ENCODE results near the gene RABEPK.
"Not testable (repeated sequence)": the region's sequence is repeated elsewhere in the genome, so short reads cannot be mapped to it uniquely, and the experiment has no call there.

The RABEPK gene

DNA sequence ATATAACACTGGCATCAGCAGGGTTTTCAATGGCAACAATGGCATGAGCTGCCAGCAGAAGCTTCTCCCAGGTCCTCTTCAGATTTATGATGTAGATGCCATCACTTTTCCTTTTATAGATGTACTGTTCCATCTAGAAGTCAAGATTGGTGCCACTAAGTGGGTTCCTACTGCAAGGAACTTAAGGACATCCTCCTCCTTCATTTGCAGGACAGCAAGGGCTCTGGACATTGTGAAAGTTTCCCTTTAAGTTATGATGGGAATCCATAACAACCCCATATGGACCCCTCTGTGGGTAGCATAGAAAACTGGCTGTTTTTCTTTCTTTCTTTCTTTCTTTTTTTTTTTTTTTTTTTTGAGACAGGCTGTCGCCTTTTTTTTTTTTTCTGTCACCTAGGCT lies 4.8 kb upstream of the RABEPK start:
- not testable (repeated sequence) for DNase-seq

DNA sequence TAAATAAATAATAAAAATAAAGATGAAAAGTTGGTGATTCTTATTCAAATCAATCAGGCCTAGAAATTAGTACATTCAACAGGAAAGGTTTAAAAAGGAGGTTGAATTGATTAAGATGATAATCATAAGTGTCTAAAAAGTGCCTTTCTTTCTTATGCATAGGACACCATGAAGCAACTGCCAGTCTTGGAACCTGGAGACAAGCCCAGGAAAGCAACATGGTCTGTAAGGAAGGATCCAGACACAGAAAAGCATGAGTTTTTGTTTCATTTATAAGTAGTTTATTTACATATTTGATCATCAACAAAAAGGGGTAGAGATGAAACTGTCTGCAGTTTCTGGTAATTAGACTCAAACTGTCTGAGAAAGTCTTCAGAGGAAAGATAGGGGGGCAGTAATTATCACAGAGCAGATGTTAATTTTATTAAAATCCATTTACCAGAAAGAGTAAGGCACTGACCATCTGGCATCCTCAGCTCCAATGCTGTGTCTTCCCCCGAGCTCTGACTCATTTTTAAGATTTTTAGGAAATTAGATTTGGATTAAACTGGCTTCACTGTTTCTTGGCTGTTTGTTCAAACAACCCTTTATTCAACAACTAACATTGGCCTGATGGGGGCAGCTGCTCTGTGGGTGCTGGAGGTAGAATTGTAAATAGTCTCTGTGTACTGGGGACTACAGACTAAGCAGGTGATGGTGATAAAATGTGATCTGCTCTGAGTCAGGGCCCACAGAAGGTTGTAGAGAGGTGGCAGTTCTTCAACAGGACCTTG lies 2.7 kb downstream of the RABEPK start:
- DNase-seq = no peak

DNA sequence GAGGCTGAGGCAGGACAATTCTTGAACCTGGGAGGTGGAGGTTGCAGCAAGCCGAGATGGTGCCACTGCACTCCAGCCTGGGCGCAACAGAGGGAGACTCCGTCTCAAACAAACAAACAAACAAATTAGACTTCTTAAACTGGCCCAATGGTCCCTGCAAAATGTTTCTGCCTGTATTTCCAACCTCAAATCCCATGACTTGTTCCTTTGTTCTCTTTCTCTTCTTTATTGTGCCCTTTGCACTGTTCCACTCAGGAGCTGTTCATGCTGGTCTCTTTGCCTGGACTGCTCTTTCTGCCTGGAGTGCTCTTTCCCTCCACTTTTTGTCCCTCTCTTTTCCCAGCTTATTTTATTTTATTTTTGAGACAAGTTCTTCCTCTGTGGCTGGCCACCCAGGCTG lies 4.1 kb downstream of the RABEPK start:
- no peak for DNase-seq

DNA sequence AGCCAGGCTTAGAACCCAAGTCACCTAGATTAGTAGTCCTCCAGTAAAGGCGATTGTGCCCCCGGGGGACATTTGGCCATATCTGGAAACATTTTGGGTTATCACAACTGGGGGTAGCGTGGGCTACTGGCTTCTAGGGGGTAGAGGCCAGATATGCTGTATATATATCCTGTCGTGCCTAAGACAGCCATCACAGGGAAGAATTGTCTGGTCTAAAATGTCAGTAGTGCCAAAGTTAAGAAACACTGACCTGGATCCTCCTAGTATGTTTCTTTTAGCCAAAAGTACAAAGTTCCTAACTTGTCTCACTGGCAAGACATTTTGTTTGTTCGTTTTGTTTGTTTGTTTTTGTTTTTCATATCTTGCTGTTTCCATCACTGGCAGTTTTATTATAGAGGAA lies 13.8 kb downstream of the RABEPK start:
- DNase-seq = no peak

DNA sequence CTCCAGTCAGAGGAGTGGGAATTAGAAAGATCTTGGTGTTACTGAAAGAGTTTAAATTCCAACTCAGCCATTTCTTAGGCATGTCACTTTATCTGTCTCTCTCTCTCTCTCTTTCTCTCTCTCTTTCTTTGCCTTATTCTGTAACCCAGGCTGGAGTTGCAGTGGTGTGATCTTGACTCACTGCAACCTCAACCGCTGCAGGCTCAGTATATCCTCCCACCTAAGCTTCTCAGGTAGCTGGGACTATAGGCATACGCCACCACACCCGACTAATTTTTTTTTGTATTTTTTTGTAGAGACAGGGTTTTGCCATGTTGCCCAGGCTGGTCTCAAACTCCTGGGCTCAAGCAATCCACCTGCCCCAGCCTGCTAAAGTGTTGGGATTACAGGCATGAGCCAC lies 18.3 kb downstream of the RABEPK start:
- DNase-seq = no peak

DNA sequence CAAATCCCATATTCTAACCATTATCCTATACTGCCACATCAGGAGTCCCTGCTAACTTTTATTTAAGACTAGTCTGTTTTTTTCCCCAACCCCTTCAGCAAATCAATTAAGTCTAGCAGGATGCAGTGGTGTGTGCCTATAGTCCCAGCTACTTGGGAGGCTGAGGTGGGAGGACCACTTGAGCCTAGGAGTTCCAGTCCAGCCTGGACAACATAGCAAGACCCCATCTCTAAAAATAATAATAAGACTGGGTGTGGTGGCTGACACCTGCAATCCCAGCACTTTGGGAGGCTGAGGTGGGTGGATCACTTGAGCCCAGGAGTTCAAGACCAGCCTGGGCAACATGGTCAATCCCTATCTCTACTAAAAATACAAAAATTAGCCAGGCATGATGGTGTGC lies 24.5 kb downstream of the RABEPK start:
- not testable (repeated sequence) for DNase-seq

DNA sequence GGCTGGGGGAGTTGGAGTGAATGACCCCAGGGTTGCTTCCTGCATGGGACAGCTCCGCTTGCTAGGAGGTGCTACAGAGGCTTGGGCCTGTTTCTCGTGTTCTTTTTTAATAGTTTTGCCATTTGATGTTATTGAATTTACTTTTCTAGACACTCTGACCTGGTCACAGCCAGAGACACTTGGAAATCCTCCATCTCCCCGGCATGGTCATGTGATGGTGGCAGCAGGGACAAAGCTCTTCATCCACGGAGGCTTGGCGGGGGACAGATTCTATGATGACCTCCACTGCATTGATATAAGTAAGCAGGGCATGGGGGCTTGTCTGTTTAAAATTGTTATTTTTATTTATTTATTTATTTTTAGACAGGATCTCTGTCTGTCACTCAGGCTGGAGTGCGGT lies 27.4 kb downstream of the RABEPK start:
- no peak for DNase-seq

DNA sequence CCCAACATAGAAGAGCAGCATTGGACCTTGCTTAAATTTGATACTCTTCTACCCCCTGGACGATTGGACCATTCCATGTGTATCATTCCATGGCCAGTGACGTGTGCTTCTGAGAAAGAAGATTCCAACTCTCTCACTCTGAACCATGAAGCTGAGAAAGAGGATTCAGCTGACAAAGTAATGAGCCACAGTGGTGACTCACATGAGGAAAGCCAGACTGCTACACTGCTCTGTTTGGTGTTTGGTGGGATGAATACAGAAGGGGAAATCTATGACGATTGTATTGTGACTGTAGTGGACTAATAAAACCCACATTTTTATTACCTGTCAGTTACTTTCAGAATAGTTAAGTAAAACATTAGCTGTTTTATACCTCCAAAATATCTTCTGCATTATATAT lies 33.3 kb downstream of the RABEPK start:
- DNase-seq = no peak

DNA sequence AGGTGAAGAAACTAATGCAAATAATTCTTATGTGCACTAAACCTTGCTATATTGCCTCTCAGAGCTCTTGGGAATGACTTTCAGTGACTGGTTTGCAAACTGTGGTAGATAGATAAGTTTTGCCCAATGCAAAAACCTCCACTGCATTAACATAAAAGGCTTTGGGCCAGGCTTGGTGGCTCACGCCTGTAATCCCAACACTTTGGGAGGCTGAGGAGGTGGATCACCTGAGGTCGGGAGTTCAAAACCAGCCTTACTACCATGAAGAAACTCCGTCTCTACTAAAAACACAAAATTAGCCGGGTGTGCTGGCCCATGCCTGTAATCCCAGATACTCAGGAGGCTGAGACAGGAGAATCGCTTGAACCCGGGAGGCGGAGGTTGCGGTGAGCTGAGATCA lies 33.8 kb downstream of the RABEPK start:
- DNase-seq = not testable (repeated sequence)

DNA sequence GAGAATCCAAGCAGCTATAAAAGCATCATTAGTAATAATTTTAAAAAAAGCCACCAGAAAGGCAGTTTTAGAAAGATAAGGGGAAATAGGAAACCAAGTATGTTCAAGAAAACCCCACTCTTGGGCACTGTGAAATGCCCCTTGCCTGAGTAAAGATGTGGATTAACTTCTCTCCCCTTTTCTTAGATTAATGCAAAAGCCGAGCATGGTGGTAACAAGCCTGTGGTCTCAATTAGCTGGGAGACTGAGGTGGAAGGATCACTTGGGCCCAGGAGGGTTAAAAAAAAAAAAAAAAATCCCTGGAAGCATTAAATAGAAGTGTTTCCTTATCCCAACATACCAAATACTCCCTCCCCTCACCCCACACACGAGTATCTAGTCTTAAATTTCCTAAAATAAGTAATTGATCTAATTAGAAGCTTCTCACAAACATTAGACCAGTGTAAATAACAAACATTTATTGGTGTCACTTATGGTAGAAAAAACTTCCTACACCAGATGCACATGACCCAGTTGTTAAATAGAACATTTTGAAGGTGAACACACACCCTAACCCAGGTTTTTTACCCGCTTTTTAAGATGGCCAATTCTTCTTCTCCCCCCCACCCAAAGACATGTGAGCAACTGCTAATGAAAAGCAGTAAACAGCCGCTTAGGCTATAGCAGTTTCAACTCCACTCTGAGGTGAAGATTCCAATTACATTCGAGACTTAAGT lies 35.6 kb downstream of the RABEPK start:
- DNase-seq = no peak

DNA sequence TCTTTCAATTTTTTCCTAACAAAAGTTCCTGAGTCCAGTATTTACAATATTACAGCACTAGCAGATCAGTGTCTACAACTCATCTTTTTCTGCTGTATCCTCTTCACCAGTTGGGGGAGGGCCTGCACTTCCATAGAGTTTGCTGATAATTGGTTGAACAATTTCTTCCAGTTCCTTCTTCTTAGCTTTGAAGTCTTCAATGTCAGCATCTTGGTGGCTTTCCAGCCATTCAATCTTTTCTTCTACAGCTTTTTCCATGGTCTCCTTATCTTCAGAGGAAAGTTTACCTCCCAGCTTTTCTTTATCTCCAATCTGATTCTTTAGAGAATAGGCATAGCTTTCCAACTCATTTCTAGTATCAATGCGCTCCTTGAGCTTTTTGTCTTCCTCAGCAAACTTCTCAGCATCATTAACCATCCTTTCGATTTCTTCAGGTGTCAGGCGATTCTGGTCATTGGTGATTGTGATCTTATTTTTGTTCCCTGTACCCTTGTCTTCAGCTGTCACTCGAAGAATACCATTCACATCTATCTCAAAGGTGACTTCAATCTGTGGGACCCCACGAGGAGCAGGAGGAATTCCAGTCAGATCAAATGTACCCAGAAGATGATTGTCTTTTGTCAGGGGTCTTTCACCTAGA lies 36.3 kb downstream of the RABEPK start:
- DNase-seq = not testable (repeated sequence)

DNA sequence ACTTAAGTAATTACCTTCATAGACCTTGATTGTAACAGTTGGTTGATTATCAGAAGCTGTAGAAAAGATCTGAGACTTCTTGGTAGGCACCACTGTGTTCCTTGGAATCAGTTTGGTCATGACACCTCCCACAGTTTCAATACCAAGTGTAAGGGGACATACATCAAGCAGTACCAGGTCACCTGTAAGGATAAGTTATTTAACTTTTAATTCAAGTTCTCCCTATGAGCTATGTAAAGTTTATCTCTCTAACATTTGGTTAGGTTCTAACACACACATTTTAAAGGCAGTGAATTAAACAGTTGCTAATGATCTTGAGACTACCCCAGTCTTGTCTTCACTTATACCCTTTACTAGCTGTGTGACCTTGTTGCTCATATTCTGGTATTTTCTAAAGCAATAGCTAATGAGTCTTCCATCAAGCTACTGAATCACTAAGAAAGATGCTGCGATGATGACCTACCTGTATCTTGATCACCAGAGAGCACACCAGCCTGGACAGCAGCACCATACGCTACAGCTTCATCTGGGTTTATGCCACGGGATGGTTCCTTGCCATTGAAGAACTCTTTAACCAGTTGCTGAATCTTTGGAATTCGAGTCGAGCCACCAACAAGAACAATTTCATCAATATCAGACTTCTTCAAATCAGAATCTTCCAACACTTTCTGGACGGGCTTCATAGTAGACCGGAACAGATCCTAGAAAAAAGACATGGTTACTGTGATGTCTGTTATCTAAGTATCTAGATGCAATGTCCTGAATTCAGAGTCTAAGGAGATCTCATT lies 38.0 kb downstream of the RABEPK start:
- DNase-seq = no peak

DNA sequence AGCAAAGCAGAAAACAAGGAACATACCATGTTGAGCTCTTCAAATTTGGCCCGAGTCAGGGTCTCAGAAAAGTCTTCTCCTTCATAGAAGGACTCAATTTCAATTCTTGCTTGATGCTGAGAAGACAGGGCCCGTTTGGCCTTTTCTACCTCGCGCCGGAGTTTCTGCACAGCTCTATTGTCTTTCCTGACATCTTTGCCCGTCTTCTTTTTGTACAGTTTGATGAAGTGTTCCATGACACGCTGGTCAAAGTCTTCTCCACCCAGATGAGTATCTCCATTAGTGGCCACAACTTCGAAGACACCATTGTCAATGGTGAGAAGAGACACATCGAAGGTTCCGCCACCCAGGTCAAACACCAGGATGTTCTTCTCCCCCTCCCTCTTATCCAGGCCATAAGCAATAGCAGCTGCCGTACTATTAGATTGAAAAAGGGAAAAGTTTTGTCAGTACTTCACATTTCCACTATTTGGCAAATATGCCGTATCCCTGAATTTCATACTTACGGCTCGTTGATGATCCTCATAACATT lies 38.6 kb downstream of the RABEPK start:
- DNase-seq = no peak

DNA sequence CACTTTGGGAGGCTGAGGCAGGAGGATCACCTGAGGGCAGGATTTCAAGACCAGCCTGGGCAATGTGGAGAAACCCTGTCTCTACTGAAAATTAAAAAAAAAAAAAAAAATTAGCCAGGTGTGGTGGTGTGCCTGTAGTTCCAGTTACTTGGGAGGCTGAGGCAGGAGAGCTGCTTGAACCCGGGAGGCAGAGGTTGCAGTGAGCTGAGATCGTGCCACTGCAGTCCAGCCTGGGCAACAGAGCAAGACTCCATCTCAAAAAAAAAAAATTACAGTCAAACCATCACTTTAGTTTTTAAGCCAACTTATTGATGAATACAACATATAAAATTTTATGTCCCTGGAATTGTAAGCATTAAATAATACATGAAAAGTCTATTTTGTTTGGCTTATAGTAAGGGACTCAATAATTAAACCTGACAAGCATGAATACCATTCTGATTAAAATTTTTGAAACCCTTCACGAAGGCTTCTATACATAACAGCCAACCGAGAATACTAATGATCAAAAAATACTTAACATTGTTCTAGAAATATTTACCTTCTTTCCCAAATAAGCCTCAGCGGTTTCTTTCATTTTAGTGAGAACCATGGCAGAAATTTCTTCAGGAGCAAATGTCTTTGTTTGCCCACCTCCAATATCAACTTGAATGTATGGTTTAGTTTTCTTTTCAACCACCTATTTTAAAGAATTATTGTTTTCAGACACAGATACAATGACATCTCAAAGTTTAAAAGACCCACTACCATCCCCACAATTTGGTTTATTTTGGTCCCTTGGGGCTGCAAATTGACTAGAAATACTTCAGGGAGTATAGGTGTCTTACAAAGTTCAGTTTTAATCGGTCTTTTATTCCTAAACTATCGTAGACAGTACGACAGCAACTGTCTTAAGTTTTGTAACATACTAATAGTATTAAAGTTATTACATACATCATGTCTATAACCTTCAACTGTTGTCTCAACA lies 39.6 kb downstream of the RABEPK start:
- DNase-seq = no peak

DNA sequence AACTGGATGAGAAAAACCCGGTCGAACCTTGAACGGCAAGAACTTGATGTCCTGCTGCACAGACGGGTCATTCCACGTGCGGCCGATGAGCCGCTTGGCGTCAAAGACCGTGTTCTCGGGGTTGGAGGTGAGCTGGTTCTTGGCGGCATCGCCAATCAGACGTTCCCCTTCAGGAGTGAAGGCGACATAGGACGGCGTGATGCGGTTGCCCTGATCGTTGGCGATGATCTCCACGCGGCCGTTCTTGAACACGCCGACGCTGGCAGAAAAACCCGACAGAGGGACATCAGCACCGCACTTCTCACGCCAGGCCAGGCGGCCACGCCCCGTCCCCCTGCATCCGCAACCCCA lies 40.3 kb downstream of the RABEPK start:
- no peak for DNase-seq

DNA sequence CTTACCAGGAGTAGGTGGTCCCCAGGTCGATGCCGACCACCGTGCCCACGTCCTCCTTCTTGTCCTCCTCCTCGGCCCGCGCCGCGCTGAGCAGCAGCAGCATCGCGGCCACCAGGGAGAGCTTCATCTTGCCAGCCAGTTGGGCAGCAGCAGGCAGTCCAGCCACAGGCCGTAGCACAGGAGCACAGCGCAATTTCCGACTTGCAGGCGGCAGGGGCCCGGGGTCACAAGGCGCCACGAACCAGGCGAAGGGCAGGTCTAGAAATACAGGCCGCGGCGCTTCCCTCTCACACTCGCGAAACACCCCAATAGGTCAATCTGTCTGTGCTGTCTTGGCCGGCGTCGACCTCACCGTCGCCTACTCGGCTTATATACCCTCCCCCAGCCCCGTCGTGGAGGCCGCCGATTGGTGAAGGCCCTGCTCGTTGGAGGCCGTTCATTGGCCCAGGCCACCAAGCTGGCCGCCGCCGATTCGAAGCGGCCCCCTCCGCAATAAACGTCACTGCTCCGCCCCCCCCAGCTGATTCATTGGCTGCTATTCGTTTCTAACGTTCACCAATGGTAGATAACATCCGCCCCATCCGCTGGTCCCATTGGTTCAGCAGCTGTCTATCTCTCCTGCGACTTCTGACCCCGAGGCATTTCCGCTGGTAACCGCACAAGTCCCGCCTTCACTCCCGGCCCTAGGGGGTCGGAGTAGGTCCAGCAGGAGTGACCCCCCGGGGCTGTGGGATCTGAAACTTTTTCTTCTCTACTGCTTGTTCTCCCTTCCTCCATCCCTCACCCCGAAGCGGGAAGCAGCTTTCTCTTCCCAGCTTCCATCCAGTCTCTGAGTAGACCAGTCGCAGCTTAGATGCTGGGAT lies 40.9 kb downstream of the RABEPK start, which contains the start of gene HSPA5:
Gene HSPA5, minus strand, starts transcription at position 344 of the 863 bp plus-strand sequence. Its CDS starts 217 bp downstream, at position 127.
- DNase-seq = peak; percentile 98

DNA sequence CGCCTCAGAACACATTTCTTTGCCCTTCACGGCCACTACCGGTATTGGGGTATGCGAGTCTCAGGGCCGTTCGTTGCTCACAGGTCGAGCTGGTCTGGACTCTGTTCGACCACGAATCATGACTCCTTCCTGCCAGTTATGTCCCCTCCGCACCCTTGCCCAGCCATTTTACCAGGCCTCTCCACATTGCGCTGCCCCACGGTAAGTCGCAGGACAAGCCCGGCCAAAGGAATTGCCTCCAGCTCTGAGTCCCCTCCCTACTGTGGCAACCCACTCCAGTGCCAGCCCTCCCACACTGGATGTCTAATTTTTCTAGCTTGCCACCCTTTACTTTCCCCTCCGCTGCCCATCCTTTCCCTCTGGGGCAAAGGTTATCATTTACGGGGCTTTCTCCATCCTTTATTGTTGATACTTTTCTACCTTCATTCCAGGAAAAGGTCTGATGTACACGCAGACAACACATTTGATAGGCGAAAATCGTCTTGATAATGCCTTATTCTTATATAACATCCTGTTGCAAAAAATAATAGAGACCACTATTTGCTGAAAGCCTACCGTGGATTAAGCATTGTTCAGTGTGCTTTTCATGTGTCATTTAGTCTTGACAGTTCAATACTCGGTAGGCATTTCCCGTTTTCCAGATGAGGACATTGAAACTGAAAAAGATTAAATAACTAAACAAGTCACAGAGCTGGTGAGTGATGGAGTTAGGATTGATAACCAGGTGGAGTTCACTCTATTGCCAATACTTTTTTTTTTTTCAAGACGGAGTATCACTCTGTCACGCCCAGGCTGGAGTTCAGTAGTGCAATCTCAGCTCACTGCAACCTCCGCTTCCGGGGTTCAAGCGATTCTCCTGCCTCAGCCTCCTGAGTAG lies 41.8 kb downstream of the RABEPK start:
- no peak for DNase-seq

DNA sequence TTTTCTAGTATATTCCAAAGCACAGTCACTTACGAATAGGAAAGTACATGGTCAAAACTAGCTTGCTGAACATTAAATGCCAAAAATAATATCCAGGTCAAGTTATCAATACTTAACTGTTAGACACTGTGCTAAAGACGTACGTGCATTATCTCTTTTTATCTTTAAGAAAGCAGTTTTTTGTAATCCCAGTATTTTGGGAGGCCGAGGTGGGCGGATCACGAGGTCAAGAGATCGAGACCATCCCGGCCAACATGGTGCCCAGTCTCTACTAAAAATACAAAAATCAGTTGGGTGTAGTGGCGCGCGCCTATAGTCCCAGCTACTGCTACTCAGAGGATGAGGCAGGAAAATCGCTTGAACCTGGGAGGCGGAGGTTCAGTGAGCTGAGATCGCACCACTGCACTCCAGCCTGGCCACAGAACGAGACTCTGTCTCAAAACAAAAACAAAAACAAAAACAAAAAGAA lies 43.5 kb downstream of the RABEPK start:
- DNase-seq = no peak

DNA sequence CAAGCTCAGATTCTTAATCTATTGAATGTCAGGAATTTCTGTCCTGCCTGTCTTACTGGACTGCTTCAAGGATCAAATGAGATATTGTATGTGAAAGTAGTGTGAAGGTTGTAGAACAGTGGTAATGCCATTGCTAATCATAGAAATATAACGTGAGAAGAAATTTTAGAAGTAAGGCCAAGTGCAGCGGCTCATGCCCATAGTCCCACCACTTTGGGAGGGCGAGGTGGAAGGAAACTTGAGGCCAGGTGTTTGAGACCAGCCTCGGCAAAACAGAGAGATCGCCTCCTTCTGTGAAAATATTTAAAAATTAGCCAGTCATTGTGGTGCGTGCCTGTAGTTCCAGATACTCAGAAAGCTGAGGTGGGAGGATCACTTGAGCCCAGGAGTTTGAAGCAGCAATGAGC lies 45.9 kb downstream of the RABEPK start:
- no peak for DNase-seq

DNA sequence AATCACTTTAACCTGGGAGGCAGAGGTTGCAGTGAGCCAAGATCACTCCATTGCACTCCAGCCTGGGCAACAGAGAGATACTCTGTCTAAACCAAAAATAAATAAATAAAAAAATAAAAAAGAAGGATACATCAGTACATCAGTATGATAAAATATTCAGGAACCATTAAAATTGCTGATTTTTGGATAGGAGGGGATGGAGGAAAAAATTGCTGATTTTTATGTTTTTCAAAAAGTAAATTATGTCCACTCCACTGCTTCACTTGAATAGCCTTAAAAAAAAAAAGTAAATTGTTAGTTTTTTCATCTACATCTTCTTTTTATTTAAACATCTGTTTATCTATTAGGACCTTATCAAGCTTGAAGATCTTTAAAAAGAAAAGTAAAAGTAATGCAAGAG lies 53.9 kb downstream of the RABEPK start:
- no peak for DNase-seq
